K562 (cell line): Measurements from ENCODE around the gene RERE. TPM values are rescaled to one million over a fixed set of nuclear protein-coding genes. Genes with fewer than 3 reads are reported as not detected.

ENCODE experiments used
- HDAC3 ChIP-seq: fragments of 450-650 bp; IDR thresholded peaks from 2 replicates; pipeline ENCODE4 v1.6.1; 2018; ENCODE audit warnings: borderline replicate concordance, mild to moderate bottlenecking, moderate library complexity; ENCODE audit not compliant: partially characterized antibody
- HEY1 ChIP-seq: fragments of 250-450 bp; sonication (Bioruptor Pico); IDR thresholded peaks from 2 replicates; pipeline ENCODE4 v1.5.0; 2020; ENCODE audit warnings: mild to moderate bottlenecking, moderate library complexity, borderline replicate concordance
- HINFP ChIP-seq: fragments of 450-650 bp; conservative IDR thresholded peaks from 2 replicates; pipeline ENCODE4 v1.6.1; 2016; ENCODE audit warnings: missing genetic modification characterization, low read depth, mild to moderate bottlenecking, control low read depth, missing compliant biosample characterization
- MXD1 ChIP-seq: fragments of 250-450 bp; sonication (Bioruptor Pico); IDR thresholded peaks from 2 replicates; pipeline ENCODE4 v1.8.0; 2021; ENCODE audit warnings: borderline replicate concordance, mild to moderate bottlenecking, moderate library complexity; ENCODE audit not compliant: poor library complexity, severe bottlenecking
- RERE ChIP-seq: sonication (generic); formaldehyde crosslinking; IDR thresholded peaks from 2 replicates; pipeline ENCODE4 v1.8.0; 2023; ENCODE audit warnings: missing genetic modification reagents, mild to moderate bottlenecking, borderline replicate concordance
- SREBF1 ChIP-seq: fragments of 150-350 bp; IDR thresholded peaks from 2 replicates; pipeline ENCODE4 v1.6.1; 2014; ENCODE audit warnings: antibody characterized with exemption, low read depth, low read length, borderline replicate concordance
- TSC22D4 ChIP-seq: fragments of 450-650 bp; IDR thresholded peaks from 2 replicates; pipeline ENCODE4 v1.6.1; 2016; ENCODE audit warnings: missing genetic modification characterization, missing biosample characterization, control low read depth
- ZFX ChIP-seq: sonication (generic); formaldehyde crosslinking; IDR thresholded peaks from 2 replicates; pipeline ENCODE4 v1.8.0; 2022; ENCODE audit warnings: mild to moderate bottlenecking, missing genetic modification reagents, moderate library complexity
- ZNF143 ChIP-seq: sonication (generic); formaldehyde crosslinking; IDR thresholded peaks from 2 replicates; pipeline ENCODE4 v1.9.0; 2022; ENCODE audit warnings: mild to moderate bottlenecking, missing genetic modification reagents
- ZNF347 ChIP-seq: fragments of 450-650 bp; formaldehyde crosslinking; IDR thresholded peaks from 2 replicates; pipeline ENCODE4 v1.4.0; 2020; ENCODE audit warnings: low read depth, mild to moderate bottlenecking, moderate library complexity
- ZNF408 ChIP-seq: fragments of 250-450 bp; sonication (Bioruptor Pico); IDR thresholded peaks from 2 replicates; pipeline ENCODE4 v1.4.0; 2020; ENCODE audit warnings: low read depth, mild to moderate bottlenecking, moderate library complexity
- polyA plus RNA-seq, 8 experiments: library from polyadenylated mRNA; depleted of rRNA in 4 of 8; stranded (reverse) in 5 of 8; unstranded in 3 of 8; fragments of >200 nt; fragmentation: Nextera tagmentation in 2 of 8; fragmentation: Illumina TruSeq in 1 of 8; extraction: Ambion mirVana in 2 of 8; extraction: Trizol in 1 of 8; gene quantifications; 2 replicates each; pipeline versions ENCODE4 v1.2.1 to v1.2.3, GENCODE V29; 2011 to 2014; ENCODE audit warnings: inconsistent platforms in 1 of 8, missing spikeins in 1 of 8
- total RNA-seq, 7 experiments: library from RNA; depleted of rRNA in 6 of 7; stranded (reverse); fragments of >200 nt in 6 of 7; fragmentation: Illumina TruSeq in 2 of 7; extraction: Trizol in 2 of 7; gene quantifications; 2 replicates each; pipeline versions ENCODE4 v1.2.1 to v1.2.3, GENCODE V29; 2011 to 2021; ENCODE audit warnings: low replicate concordance in 1 of 7

Gene RERE
- total and polyA plus RNA-seq, 9 of the 15 experiments (the other 6 are each of a cell fraction or from before 2014, with no cell fraction given), result 3.0 to 51.5 (median 13.4) TPM

GRCh38 chr1:8525558-8526275, 291.7 kb downstream of the RERE start (continued):
- TF ChIP-seq MXD1 (CRISPR knock-in tag) (no peak), RERE (CRISPR knock-in tag) (no peak), ZNF347 (CRISPR knock-in tag) (0 out of 2 replicates have a peak, but pooled peaks have one; percentile 37), HINFP (tag) (no peak), HDAC3 (no peak), ZFX (CRISPR knock-in tag) (no peak), ZNF143 (no peak), ZNF408 (no peak), SREBF1 (no peak), HEY1 (CRISPR knock-in tag) (no peak), TSC22D4 (tag) (no peak)
